Measurements from ENCODE around the gene ADAMTS2.

The ADAMTS2 gene

DNA sequence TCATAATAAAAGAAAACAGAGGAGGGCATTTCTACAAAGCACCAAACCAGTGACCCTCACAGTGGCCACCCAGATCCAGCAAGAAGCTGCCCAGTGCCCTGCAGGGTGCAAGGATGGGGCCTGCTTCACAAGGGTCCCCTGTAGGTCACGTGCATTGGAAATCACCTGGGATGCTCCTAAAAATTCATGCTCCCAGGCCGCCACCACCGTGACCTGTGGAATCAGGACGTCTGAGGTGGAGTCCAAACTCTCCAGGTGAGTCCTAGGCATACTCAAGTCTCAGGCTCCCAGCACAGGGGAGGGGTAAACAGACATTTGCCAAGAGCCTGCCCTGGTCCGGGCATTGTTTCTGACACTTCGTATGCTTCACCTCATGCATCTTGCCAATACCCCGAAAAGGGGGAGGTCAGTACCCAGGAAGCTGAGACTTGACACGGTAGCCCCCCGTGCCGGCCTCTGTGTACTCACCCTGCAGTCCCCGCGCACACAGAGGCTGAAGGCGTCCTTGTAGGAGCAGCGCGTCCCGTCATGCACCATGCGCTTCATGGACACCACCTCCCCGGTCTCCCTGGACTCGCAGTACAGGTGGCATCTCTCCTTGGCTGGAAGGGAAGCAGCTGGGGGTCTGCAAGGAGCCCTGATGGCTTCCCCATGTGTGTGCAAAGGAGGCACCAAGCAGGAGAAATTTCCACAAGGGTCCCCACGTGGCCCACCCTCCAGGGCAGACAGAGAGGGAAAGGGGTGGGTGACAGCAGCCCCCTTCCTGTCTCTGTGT is 209.6 kb downstream of the ADAMTS2 start:
- TF ChIP-seq, protein P1, sequence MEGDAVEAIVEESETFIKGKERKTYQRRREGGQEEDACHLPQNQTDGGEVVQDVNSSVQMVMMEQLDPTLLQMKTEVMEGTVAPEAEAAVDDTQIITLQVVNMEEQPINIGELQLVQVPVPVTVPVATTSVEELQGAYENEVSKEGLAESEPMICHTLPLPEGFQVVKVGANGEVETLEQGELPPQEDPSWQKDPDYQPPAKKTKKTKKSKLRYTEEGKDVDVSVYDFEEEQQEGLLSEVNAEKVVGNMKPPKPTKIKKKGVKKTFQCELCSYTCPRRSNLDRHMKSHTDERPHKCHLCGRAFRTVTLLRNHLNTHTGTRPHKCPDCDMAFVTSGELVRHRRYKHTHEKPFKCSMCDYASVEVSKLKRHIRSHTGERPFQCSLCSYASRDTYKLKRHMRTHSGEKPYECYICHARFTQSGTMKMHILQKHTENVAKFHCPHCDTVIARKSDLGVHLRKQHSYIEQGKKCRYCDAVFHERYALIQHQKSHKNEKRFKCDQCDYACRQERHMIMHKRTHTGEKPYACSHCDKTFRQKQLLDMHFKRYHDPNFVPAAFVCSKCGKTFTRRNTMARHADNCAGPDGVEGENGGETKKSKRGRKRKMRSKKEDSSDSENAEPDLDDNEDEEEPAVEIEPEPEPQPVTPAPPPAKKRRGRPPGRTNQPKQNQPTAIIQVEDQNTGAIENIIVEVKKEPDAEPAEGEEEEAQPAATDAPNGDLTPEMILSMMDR (conservative IDR thresholded peaks at IDR 0.05): no peak
- H3K27ac ChIP-seq: no peak overlapping the region

GRCh38 chr5:179135006-179135405 is 210.3 kb downstream of the ADAMTS2 start:
- TF ChIP-seq, protein P1 (conservative IDR thresholded peaks at IDR 0.05): no peak
- H3K27ac ChIP-seq: no peak overlapping the region

GRCh38 chr5:179134511-179134910 is 210.8 kb downstream of the ADAMTS2 start:
- H3K27ac ChIP-seq: no peak overlapping the region
- TF ChIP-seq, protein P1 (conservative IDR thresholded peaks at IDR 0.05): no peak

- H3K27ac ChIP-seq: no peak overlapping the region
- TF ChIP-seq, protein P1 (conservative IDR thresholded peaks at IDR 0.05): no peak
Measured at GRCh38 chr5:179132586-179133355, 212.5 kb downstream of the ADAMTS2 start.

GRCh38 chr5:179131886-179132585 is 213.2 kb downstream of the ADAMTS2 start:
- TF ChIP-seq, protein P1 (conservative IDR thresholded peaks at IDR 0.05): no peak
- H3K27ac ChIP-seq: no peak overlapping the region

DNA sequence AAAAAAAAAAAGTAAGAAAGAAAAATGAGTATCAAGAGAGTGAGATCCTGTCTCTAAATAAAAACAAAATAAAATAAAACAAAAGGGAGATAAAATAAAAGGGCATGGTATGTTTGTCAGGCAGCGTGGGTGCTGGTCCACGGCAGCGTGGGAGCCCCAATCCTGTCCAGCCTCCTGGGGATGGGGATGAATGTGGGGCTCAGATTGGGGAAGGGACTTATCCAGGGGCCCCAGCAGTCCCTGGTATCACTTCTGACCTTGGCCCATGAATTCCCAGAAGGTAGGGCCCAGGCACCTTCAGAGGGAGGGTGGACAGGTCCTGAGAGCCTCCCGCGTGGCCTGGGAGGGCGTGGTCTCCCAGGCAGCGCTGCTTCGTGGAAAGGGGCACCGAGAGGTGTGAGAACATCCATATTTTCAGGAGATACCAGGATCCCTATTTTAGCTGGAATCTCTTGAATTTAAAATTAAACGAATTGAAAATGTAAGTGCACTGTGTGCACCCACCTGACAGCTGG is 213.9 kb downstream of the ADAMTS2 start:
- TF ChIP-seq, protein P1 (conservative IDR thresholded peaks at IDR 0.05): no peak
- H3K27ac ChIP-seq: no peak overlapping the region

All from VCaP (cell line).